ENCODE data around the gene PTPN4. TPM values are rescaled to one million over a fixed set of nuclear protein-coding genes. Genes with fewer than 3 reads are reported as not detected.

PTPN4 gene
- total and polyA plus RNA-seq, 2 of the 8 experiments (the other 6 are each of a cell fraction or from before 2014, with no cell fraction given): 28.5 to 105 TPM

DNA sequence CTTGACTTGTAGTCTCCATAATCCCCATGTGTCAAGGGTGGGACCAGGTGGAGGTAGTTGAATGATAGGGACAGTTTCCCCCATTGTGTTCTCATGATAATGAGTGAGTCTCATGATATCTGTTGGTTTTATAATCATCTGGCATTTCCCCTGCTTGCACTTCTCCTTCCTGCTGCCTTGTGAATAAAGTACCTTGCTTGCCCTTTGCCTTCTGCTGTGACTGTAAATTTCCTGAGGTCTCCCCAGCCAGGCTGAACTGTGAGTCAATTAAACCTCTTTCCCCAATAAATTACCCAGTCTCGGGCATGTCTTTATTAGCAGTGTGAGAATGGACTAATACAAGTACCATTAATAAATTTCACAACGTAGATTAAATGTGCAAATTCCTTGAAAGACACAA is 150.8 kb downstream of the PTPN4 start (continued):
- TF ChIP-seq KDM1A (IDR thresholded peaks at IDR 0.05; ENCODE audit: borderline replicate concordance, low read length): no peak
- TF ChIP-seq CBX5 (IDR thresholded peaks at IDR 0.05; ENCODE audit: low read depth, low read length): no peak
- TF ChIP-seq SIX5 (IDR thresholded peaks at IDR 0.05; ENCODE audit: low read depth, low read length): no peak
- TF ChIP-seq CHD1 (IDR thresholded peaks at IDR 0.05; ENCODE audit: low read depth, low read length): no peak
- TF ChIP-seq ASH2L (IDR thresholded peaks at IDR 0.05; ENCODE audit: low read length): no peak

All from H1 (cell line).